Nephron (organoid): ENCODE data around the gene GMDS.

Source experiments
- H3K27ac Mint-ChIP-seq, 3 experiments: 2 replicates each; pipeline ENCODE4 v1.8.0; 2020; ENCODE audit warnings: mixed read lengths in 3 of 3, mild to moderate bottlenecking in 2 of 3, moderate library complexity in 1 of 3
- H3K27me3 Mint-ChIP-seq: 2 replicates; pipeline ENCODE4 v1.8.0; 2021; ENCODE audit warnings: low read depth, mild to moderate bottlenecking, moderate library complexity, mixed read lengths
- H3K36me3 Mint-ChIP-seq: 2 replicates; pipeline ENCODE4 v1.8.0; 2020; ENCODE audit warnings: low read depth, mixed read lengths
- H3K4me1 Mint-ChIP-seq: 2 replicates; pipeline ENCODE4 v1.8.0; 2020; ENCODE audit warnings: mixed read lengths
- H3K4me3 Mint-ChIP-seq, 3 experiments: 2 replicates each; pipeline ENCODE4 v1.8.0; 2020; ENCODE audit warnings: mild to moderate bottlenecking in 3 of 3, mixed read lengths in 3 of 3, moderate library complexity in 2 of 3
- H3K9me3 Mint-ChIP-seq: 2 replicates; pipeline ENCODE4 v1.8.0; 2020; ENCODE audit warnings: mixed read lengths
- TF ChIP-seq, protein P1 (sequence below), 3 experiments: fragments of 200-600 bp; sonication (generic); IDR thresholded peaks; one replicate each; pipeline ENCODE4 v1.5.0; 2021; ENCODE audit warnings: antibody characterized with exemption in 3 of 3; ENCODE audit not compliant: unreplicated experiment in 3 of 3

GMDS gene

DNA sequence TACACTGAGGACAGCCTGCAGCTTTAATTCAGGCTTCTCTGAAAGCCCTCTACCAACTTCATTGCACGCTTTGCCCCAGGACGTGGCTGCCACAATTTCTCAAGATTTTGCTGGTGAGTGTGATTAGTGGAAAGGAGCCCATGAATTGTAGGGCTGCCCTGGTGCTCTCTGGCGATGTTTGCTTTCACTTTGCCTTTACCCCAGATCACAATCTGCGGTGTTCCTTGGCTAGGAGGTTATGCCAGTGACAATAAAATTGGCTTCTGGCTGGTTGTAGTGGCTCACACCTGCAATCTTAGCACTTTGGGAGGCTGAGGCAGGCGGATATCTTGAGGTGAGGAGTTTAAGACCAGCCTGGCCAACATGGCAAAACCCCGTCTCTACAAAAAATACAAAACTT, 496.4 kb downstream of the GMDS start:
- Mint-ChIP-seq H3K4me1 (peaks cover 15% of the 10 kb centered on the region), H3K27me3 (no peaks in the 10 kb centered on the region)

GRCh38 chr6:1747531-1747930, 497.9 kb downstream of the GMDS start:
- Mint-ChIP-seq H3K36me3 (peaks cover 9% of the 10 kb centered on the region), H3K4me3 (peak overlapping the region in 1 of 3 experiments; percentile 31), H3K27ac (peak overlapping the region; percentile 71 to 87 (median 74)), H3K27me3 (no peaks in the 10 kb centered on the region), H3K9me3 (peaks cover 12% of the 10 kb centered on the region), H3K4me1 (peaks cover 15% of the 10 kb centered on the region)
- TF ChIP-seq, protein P1, sequence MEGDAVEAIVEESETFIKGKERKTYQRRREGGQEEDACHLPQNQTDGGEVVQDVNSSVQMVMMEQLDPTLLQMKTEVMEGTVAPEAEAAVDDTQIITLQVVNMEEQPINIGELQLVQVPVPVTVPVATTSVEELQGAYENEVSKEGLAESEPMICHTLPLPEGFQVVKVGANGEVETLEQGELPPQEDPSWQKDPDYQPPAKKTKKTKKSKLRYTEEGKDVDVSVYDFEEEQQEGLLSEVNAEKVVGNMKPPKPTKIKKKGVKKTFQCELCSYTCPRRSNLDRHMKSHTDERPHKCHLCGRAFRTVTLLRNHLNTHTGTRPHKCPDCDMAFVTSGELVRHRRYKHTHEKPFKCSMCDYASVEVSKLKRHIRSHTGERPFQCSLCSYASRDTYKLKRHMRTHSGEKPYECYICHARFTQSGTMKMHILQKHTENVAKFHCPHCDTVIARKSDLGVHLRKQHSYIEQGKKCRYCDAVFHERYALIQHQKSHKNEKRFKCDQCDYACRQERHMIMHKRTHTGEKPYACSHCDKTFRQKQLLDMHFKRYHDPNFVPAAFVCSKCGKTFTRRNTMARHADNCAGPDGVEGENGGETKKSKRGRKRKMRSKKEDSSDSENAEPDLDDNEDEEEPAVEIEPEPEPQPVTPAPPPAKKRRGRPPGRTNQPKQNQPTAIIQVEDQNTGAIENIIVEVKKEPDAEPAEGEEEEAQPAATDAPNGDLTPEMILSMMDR (IDR thresholded peaks at IDR 0.05; ENCODE audit: unreplicated experiment in 3 of 3), result no peak

More for the DNA sequence above, 496.4 kb downstream of the GMDS start:
- H3K4me3 Mint-ChIP-seq, result no peak overlapping the region
- peaks cover 16% of the 10 kb centered on the region for H3K36me3 Mint-ChIP-seq
- H3K27ac Mint-ChIP-seq, result peak overlapping the region in 2 of 3 experiments; percentile 3 to 33
- H3K9me3 Mint-ChIP-seq, result peaks cover 25% of the 10 kb centered on the region
- TF ChIP-seq, protein P1 (IDR thresholded peaks at IDR 0.05; ENCODE audit: unreplicated experiment in 3 of 3), result no peak

DNA sequence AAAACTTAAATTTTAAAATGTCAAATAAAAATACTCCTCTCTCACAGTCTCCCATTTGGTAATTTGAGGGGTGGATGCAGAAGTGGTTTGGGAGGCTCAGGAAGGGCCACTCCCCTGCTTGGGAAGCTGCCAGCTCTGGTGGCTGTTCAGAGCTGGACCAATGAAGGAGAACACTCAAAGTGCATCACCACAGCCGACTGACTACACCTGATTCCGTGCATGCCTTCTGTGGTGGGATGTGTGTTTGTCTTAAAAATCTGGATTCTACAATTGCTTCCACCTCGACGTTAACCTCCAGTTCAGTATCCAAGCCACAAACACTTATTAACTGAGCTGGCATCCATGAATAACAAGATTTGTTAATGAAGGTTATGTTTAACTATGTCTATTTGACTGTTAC, 498.4 kb downstream of the GMDS start:
- TF ChIP-seq, protein P1 (IDR thresholded peaks at IDR 0.05; ENCODE audit: unreplicated experiment in 3 of 3), result no peak
- Mint-ChIP-seq H3K36me3 (peaks cover 5% of the 10 kb centered on the region), H3K4me1 (peaks cover 15% of the 10 kb centered on the region), H3K4me3 (peak overlapping the region in 1 of 3 experiments; percentile 31), H3K9me3 (peaks cover 7% of the 10 kb centered on the region), H3K27ac (peak overlapping the region; percentile 71 to 87 (median 74)), H3K27me3 (no peaks in the 10 kb centered on the region)

- TF ChIP-seq, protein P1 (IDR thresholded peaks at IDR 0.05; ENCODE audit: unreplicated experiment in 3 of 3), result no peak
- H3K36me3 Mint-ChIP-seq, result no peaks in the 10 kb centered on the region
- H3K4me3 Mint-ChIP-seq, result no peak overlapping the region
- H3K27ac Mint-ChIP-seq, result peak overlapping the region; percentile 79 to 90 (median 89)
- H3K9me3 Mint-ChIP-seq, result peaks cover 2% of the 10 kb centered on the region
- no peaks in the 10 kb centered on the region for H3K27me3 Mint-ChIP-seq
- peaks cover 15% of the 10 kb centered on the region for H3K4me1 Mint-ChIP-seq
Observed at GRCh38 chr6:1745814-1746213, 499.6 kb downstream of the GMDS start.

DNA sequence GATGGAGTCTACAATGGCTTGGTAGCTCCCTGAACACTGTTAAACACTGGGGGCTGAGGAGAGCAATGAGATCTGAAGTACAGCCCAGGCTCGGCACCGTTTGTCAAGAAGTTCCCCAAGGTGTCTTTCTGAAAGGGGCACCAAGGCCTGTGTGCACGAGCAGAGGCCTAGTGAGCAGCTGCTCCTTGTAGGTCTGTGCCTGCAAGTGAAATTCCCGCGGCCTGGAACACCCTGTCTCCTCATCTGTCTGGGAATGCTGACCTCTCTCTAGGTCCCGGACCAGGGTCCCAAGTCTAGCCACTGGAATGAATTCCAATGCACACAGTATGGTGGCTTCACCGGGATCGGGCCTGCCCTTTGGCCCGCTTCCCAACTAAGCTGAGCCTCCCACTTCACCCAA, 500.9 kb downstream of the GMDS start:
- Mint-ChIP-seq H3K4me3 (no peak overlapping the region), H3K9me3 (no peaks in the 10 kb centered on the region), H3K27me3 (no peaks in the 10 kb centered on the region), H3K27ac (peak overlapping the region in 2 of 3 experiments; percentile 36 to 78), H3K36me3 (no peaks in the 10 kb centered on the region), H3K4me1 (peaks cover 15% of the 10 kb centered on the region)
- TF ChIP-seq, protein P1 (IDR thresholded peaks at IDR 0.05; ENCODE audit: unreplicated experiment in 3 of 3), result no peak

DNA sequence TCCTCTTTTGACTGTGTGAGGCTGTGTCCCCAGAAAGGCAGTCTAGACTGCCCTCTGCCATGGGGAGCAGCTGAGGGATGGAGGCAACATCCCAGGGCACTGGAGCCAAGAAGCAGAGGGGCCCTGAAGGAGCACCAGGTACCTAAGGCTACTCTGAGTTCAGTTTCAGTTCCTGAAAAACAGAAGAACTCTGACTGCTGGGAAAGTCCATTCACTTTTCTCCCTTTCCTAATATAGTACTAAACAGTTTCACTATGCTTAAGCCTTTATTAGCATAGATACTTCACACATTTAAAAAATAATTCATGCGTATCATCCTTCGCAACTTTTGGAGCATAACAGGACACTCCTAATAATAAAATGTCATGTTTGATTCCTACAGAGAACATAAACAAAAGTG, 505.7 kb downstream of the GMDS start:
- Mint-ChIP-seq H3K36me3 (no peaks in the 10 kb centered on the region), H3K4me1 (no peaks in the 10 kb centered on the region), H3K4me3 (no peak overlapping the region), H3K9me3 (no peaks in the 10 kb centered on the region), H3K27me3 (no peaks in the 10 kb centered on the region), H3K27ac (no peak overlapping the region)
- TF ChIP-seq, protein P1 (IDR thresholded peaks at IDR 0.05; ENCODE audit: unreplicated experiment in 3 of 3), result no peak
